NCI-H748 (cell line): Measurements from ENCODE around the gene EPB41L2.
"Not testable (repeated sequence)": the region's sequence is repeated elsewhere in the genome, so short reads cannot be mapped to it uniquely, and the experiment has no call there.

Experiments used
- DNase-seq: peaks from one replicate; lab custom pipeline; 2025; ENCODE audit not compliant: unreplicated experiment; lab: John Stamatoyannopoulos, UW

The EPB41L2 gene

DNA sequence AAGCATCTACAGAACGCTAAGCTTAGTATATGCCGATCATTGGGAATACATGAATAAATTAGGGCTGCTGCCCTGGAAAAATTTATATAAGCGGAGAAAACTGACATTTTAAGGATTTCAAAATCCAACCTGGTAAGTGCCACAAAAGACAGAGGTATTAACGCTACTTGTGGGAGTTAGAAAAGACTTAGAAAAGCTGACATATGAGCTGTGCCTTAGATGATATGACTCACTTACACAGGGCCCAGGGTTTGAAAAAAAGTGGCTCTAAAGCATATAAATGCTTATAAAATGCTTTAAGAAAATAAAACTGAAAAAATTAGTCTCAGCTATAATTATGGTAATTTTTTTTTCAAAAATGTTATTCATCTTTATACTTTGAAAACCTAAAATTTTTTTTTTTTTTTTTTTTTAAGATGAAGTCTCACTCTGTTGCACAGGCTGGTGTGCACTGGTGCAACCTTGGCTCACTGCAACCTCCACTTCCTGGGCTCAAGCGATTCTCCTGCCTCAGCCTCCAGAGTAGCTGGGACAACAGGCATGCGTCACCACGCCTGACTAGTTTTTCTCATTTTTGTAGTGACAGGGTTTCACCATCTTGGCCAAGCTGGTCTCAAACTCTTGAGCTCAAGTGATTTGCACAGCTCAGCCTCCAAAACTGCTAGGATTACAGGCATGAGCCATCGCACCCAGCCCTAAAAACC, 25.7 kb downstream of the EPB41L2 start:
- no peak for DNase-seq

DNA sequence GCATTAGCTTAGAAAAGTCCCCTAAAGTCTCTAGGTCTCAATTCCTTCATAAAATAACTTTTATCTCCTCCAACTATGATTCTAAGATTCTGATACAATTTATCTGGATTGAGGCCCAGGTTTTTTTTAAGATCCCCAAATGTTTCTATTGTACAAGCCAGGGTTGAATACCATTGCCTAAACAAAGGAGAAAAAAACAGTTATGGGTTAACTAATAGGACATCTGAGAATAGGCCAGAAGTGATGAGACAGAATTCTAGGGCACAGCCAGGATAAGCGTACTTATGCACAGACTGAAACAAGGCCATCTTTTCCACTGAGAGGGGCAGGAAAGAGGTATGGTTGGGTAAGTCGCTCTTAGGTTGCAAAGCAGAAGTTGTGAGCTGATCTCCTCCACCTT, 26.4 kb downstream of the EPB41L2 start:
- no peak for DNase-seq

DNA sequence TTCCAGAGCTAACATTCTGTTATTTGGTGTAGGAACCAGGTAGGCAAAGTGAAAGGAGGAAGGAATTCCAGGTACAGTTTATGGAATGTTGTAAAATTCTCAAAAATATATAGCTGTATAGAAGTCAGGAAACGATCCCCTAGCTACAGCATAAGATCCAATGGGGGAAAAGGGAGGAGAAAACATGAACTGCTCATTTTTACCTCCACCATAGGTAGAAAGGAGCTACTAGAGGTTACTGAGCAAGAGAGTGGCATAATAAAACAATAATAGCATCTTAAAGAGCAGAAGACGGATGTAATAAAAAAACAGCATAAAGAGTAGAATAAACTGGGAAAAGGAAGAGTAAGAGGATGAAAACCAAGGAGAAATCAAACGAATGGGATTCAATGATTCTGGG, 26.9 kb downstream of the EPB41L2 start:
- no peak for DNase-seq

DNA sequence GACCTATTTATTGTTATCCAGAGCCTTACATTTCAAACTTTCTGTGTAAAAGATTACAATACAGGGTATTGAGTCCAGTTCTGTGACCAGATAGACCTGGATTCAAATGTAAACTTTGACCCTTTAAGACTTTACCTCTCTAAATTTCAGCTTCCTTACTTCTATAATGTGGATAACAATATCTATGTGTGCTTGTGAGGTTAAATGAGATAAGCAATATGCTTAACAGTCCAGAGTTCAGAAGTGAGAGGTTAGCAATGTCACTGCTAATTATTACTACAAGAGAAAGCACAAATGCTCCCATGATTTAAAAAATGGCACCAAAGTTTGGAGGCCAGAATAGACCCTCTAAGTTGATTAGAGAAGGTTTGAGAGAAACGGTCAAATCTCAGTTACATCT, 27.5 kb downstream of the EPB41L2 start:
- no peak for DNase-seq

DNA sequence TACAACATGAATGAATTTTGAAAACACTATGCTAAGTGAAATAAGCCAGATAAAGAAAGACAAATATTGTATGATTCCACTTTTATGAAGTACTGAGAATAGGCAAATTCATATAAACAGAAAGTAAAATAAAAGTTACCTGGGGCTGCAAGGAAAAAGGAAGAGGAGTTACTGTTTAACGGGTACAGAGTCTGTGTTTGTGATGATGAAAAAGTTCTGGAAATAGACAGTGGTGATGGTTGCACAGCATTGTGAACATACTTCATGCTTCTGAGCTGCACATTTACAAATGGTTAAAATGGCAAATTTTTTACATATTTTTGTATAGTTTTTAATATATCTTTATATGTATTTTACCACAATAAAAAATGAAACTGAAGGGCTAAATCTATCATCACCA, 29.4 kb downstream of the EPB41L2 start:
- DNase-seq: no peak

DNA sequence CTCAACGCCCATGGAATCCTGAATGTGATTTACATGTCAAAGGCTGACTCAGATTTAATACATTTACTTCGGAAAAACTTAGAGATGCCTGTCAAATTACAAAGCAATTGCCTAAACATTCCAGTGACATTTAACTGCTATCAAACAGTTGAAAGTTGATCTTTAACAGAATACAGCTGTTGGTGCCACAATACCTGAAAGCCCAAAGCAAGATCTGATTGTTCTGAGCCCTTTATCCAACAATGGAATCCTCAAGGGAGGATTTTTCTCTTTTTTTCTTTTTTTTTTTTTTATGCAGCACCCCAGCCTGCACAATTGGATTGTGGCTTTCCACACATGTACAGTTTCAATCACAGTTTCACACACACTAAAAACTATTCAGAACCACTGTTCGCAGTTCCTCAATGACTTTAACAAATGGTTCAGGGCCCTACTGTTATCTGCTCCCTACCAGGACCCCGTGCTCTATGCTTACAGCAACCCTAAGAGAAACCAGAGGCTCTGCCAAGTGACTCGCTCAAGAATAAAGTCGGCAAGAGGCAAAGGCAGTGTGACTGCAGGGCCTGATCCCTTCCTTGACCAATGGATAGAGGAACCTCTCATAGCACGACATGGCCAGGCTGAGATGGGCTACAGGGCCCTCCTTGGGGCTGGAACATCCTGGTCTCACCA, 33.3 kb downstream of the EPB41L2 start:
- no peak for DNase-seq

DNA sequence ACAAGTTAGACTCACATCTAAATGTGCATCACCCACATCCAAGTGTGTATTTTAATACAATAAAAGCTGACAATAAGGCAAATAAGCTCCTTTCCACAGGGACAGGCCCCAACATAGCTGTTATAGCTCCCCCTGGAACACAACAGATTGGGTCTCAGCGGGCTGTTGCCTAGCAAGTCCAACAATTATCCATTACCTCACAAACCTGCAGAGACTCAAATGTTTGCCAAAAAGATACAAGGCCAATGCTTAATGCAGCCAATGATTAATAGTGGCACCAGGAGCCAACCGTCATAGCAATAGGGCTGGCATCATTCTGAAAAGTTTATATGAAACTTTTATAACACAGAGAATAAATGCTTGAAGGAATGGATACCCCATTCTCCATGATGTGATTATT, 35.7 kb downstream of the EPB41L2 start:
- no peak for DNase-seq

DNA sequence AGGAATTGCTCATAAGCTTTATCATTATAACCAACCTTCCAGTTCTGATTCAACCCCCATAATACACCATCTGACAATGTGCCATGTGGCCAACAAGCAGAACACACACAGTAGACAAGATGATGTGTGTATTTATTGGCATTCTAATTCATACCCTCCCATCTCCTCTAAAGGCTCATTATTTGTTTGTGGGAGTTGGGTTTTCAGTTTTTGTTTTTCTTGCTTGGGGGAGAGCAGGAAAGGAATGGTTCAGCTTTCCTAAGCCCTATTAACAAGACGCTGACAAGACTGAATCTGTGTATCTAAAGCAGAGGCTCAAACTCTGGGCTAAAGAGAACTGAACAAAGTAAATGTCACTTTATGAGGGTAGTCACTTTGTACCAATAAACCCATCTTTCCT, 36.8 kb downstream of the EPB41L2 start:
- no peak for DNase-seq

DNA sequence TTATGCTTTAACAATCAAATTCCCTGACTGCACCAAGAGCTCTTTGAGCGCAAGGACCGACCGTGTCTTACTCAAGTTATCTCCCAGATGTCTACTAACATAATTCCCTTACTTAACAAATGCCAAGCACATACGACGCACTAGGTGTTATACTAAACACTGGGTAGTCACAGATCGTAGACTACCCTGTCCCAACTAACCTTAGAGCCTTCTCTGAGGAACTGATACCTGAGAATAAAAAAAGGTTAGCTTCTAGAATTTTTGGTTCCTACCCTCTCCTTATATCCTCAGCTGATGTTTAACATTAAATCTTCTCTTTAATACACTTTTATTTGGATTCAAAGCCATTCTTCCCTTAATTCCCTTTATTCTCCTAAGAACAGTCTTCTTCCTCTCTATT, 38.5 kb downstream of the EPB41L2 start:
- DNase-seq: no peak

DNA sequence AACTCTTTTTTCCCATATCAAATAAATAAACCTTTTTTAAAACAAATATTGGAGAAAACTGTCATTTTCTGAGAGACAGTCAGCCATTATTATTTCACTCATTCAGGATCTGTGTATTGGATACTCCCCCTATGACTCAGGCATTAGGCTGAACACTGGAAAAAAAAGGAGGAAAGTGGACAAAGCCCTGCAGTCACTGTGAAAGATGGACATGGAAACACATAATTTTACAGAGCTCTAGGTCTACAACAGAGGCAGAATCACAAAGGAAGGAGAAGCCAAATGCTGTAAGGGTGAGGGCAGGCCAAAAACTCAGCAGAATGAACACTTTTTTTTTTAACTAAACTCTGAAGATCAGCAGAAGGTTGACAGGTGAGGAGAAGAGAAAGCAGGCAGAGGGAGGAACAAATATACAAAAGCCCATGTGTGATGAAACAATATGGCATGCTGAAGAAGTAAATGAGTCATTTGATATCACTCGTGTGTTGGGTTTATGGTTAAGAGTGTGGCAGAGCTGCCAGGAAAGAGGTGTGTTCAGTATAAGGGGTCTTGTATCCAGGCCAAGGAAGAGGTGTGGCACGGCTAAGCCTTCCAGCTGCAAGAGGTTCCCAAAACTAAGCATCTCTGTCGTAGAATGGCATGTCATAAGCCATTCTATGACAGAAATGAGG, 39.1 kb downstream of the EPB41L2 start:
- DNase-seq: no peak

DNA sequence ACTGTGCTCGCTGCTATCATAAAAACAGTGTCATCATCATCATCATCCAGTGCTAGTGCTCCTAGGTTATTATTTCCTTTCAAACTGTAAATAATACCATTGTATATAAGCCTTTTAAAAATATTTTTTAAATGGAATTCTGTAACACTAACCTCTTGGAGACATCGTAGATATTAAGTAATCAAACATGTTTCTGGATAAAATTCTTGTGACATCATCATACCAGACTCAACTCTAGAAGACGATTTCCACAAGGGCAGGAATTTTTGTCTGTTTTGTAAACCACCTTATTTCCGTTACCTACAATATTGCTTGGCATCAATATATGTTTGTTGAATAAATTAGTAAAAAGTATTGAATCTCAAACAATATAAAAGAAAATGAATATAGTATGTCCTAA, 40.4 kb downstream of the EPB41L2 start:
- DNase-seq: no peak

DNA sequence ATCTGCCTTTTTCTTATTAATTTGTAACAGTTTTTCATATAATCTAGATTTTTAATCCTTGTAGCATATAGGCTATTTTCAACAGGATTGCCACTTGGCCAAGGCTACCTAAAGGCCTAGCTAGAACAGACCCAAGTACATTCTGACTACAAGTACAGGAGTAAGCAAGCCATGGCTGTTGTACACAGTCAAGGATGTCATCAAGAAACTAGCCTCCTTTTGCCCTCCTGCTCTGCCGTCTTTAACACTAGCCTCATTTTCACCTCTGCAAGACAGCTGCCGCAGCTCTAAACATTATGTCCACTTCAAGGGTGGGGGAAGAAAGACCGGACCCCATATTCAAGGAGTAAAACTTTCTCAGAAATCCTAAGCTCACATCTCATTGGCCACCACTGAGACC, 45.1 kb downstream of the EPB41L2 start:
- no peak for DNase-seq

DNA sequence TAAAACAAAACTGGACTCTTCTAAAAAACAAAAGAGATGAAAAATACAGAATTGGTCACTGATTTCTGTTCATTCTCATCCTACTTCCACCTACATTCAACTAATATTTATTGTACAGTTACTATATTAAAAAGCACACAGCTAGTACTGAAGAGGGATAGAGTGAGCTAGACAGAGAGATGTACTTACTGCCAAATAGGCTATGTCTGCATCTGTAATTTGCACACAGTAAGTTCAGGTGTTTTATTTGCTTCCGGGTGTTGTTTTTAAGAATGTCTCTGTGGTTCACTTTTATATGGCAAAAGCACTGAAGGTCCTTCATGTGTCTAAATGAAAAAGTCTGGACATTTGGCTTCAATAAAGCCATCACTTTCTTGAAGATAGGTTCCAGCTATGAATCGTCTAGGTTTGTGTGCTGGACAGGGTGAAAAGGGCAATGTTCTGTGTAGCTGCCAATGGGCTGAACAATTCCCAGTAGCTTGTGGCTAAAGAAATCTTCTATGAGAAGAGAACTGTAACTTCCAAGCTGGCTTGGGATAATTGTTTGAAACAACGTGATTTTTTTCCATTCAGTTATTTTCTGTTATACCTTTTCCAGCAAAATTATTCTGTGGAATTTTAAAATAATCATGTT, 47.3 kb downstream of the EPB41L2 start:
- no peak for DNase-seq

DNA sequence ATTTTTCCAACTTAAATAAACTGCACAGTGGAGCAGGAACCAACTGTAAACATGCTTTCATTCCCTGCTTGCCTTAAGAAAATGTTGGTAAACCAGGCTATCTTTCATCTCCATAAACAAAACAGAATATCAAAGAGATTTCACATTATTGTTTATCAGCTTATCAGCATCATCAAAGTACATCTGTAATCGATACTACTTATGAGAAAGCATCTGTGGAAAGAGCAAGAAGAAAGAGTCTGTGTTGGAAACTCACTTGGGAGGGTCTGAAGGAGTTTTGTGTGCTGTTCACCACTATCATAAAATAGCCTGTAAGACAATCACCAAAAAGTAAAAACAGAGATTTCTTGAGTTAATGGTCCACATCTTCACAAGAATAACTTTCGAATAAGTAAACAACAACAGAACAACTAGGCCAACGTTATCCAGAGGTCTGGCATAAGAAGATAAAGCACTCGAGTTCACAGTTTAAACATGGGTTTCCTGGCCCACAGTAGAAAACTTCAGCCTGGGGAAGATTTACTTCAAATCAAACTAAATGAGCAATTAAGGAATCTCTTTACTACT, 47.9 kb downstream of the EPB41L2 start:
- DNase-seq: no peak

DNA sequence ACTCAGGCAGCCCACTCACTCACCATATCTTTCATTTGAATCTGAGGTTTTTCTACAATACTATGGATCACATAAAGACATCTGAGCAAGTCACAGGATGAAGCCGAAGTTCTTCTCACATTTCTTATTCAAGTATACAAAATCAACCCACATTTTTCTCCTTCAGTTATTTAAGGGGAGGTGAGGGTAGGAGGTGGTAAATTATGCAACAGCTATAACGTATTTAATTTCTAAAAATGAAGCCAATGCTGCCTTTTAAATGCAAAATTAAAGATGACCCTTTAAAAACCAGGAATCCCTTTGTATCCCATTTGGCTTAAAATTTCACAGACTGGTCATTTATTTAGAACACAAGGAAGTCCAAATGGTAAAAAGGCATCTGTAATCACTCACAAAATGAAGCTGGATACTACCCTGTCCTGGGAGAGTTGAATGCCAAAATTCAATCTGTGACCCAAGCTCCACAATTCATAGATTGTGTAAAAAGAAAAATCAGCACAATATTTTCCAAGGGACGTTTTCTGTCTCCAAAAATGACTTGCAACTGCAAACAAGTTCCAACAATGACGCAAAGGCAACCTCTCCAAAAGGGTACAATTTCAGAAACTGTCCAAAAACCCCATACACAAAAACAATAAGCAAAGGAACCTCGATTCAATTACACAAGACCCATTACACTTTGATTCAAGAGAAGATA, 48.8 kb downstream of the EPB41L2 start:
- no peak for DNase-seq

DNA sequence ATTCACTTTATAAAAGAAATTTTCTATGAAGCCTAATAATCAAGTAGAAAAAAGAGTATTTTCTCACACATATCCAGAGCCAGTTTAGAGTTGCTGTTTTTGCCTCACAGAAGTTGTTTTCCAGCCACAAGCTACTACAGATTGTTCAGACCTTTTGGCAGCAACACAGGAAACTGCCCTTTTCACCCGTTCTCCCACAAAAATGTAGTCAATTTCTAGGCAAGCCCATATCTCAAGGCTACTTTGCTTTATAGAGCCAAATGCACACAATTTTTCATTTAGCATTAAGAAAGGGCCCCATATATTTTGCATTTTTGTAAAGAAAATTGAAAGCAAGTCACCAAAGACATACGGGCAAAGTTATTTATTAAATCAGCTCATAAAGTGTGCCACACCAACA, 49.5 kb downstream of the EPB41L2 start:
- no peak for DNase-seq

DNA sequence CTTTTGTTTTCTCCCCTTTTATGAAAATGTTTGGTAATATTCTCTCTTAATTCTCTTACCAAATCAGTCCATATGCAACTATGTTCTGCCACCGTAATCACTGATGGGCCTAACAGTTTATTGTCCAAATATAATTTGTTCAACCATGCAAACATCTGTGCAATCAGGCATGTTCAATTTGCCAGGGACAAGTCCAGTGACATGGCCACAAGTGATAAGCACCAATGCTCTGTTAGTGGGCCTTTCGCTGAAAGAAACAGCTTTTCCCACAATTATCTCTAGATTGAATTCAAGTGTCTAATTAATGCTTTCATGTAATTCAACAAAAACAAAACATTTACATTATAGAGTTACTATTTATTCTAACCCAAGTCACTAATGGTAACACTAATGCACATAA, 53.3 kb downstream of the EPB41L2 start:
- DNase-seq: no peak

DNA sequence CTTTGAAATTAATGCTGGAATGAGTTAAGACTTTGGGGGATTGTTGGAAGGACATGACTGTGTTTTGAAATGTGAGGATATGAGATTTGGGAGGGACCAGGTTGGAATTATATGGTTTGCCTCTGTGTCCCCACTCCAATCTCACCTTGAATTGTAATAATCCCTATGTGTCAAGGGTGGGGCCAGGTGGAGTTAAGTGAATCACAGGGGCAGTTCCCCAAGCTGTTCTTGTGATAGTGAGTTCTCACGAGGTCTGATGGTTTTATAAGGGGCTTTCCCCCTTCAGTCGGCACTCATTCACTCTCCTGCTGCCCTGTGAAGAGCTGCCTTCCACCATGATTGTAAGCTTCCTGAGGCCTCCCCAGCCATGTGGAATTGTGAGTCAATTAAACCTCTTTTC, 54.1 kb downstream of the EPB41L2 start:
- not testable (repeated sequence) for DNase-seq

DNA sequence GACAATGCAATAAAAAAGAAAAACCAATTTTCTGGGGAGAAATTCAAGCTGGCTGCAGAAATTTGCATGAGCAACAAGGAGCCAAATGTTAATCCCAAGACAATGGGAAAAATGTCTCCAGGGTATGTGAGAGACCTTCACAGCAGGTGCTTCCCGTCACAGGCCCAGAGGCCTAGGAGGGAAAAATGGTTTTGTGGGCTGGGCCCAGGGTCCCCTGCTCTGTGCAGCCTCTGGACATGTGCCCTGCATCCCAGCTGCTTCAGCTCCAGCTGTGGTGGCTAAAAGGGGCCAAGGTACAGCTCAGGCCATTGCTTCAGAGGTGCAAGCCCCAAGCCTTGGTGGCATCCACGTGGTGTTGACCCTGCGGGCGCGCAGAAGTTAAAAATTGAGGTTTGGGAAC, 55.1 kb downstream of the EPB41L2 start:
- DNase-seq: not testable (repeated sequence)

DNA sequence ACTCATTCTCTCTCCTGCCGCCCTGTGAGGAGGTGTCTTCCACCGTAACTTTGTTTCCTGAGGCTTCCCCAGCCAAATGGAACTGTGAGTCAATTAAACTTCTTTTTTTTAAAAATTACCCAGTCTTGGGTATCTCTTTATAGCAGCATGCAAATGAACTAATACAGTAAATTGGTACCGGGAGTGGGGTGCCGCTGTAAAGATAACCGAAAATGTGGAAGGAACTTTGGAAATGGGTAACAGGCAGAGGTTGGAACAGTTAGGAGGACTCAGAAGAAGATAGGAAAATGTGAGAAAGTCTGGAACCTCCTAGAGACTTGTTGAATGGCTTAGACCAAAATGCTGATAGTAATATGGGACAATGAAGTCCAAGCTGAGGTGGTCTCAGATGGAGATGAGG, 55.8 kb downstream of the EPB41L2 start:
- DNase-seq: no peak

DNA sequence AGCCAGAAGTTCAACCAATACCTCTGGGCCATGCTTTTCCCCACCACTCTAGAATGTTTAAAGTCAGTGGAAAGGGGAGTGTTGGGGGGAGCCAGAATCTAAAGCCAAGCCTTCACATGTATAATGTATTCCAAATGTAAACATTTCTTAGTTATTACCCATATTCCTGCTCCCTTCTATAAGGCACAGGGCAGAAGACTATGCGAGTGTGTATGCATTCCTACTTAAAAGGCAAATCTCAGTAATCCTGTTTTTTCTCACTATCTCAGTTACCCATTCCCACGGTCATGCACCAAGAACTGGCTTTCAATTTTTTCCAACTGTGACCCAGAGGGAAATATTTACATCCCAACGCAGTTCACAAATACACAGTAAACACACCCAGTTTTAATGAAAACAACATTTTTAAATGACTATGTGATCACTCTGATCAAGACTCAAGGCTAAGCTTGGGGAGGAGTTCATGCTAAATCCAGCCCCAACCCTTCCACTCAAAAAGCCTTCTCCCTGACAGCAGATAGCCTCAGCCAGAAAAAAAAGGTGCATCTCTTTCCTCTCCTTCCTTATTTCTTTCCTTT, 57.5 kb downstream of the EPB41L2 start:
- no peak for DNase-seq
